Suprapubic skin (tissue), 4 donors: ENCODE measurements around the gene CCDC87. TPM values are rescaled to one million over a fixed set of nuclear protein-coding genes. Genes with fewer than 3 reads are reported as not detected.
A peak's percentile ranks its signal among the peaks of the same experiment; 100 is the strongest.

Source experiments
- DNase-seq, 2 donors: peaks; one replicate each; pipeline ENCODE4 v3.0.0-alpha.2; 2019; ENCODE audit warnings: low spot score in 2 of 2
- H3K27ac ChIP-seq: fragments of 200-600 bp; sonication (generic); one replicate; pipeline ENCODE4 v1.5.1; 2019
- H3K27me3 ChIP-seq: fragments of 200-600 bp; sonication (generic); one replicate; pipeline ENCODE4 v1.5.1; 2019
- H3K36me3 ChIP-seq: fragments of 200-600 bp; sonication (generic); one replicate; pipeline ENCODE4 v1.5.1; 2019
- H3K4me1 ChIP-seq: fragments of 200-600 bp; sonication (generic); one replicate; pipeline ENCODE4 v1.5.1; 2019
- H3K4me3 ChIP-seq: fragments of 200-600 bp; sonication (generic); one replicate; pipeline ENCODE4 v1.5.1; 2019; ENCODE audit warnings: mild to moderate bottlenecking
- H3K9me3 ChIP-seq: fragments of 200-600 bp; sonication (generic); one replicate; pipeline ENCODE4 v1.5.1; 2019
- EP300 ChIP-seq: sonication (generic); formaldehyde crosslinking; IDR thresholded peaks from one replicate; pipeline ENCODE4 v1.6.1; 2017; ENCODE audit warnings: antibody characterized with exemption
- POLR2A ChIP-seq, 2 donors: fragments of 450-650 bp; IDR thresholded peaks; one replicate each; pipeline ENCODE4 v1.6.1; 2017; ENCODE audit warnings: antibody characterized with exemption in 2 of 2, mild to moderate bottlenecking in 2 of 2, moderate library complexity in 2 of 2
- POLR2AphosphoS5 ChIP-seq, 3 donors: sonication (generic); formaldehyde crosslinking; IDR thresholded peaks; one replicate each; pipeline ENCODE4 v1.6.1; 2017; ENCODE audit warnings: antibody characterized with exemption in 3 of 3
- WGBS: methylation state at CpG from one replicate; pipeline ENCODE4 v1.1.5; 2018; 5-methylcytosine and 5-hydroxymethylcytosine counted together
- total RNA-seq, 4 donors: library from RNA; depleted of rRNA; stranded (reverse); fragments of >200 nt; gene quantifications; one replicate each; pipeline ENCODE4 v1.1.0, GENCODE V29; 2016
- TF ChIP-seq, protein P1 (sequence below), 2 donors: fragments of 200-600 bp in 1 of 2; fragments of 450-650 bp in 1 of 2; sonication (generic) in 1 of 2; IDR thresholded peaks; one replicate each; pipeline ENCODE4 v1.5.1; 2016 to 2019; ENCODE audit warnings: antibody characterized with exemption in 2 of 2, mild to moderate bottlenecking in 1 of 2, moderate library complexity in 1 of 2

The CCDC87 gene
- total RNA-seq, 4 donors from 2014 or later: 0.30 to 0.55 TPM; not detected in 2

DNA sequence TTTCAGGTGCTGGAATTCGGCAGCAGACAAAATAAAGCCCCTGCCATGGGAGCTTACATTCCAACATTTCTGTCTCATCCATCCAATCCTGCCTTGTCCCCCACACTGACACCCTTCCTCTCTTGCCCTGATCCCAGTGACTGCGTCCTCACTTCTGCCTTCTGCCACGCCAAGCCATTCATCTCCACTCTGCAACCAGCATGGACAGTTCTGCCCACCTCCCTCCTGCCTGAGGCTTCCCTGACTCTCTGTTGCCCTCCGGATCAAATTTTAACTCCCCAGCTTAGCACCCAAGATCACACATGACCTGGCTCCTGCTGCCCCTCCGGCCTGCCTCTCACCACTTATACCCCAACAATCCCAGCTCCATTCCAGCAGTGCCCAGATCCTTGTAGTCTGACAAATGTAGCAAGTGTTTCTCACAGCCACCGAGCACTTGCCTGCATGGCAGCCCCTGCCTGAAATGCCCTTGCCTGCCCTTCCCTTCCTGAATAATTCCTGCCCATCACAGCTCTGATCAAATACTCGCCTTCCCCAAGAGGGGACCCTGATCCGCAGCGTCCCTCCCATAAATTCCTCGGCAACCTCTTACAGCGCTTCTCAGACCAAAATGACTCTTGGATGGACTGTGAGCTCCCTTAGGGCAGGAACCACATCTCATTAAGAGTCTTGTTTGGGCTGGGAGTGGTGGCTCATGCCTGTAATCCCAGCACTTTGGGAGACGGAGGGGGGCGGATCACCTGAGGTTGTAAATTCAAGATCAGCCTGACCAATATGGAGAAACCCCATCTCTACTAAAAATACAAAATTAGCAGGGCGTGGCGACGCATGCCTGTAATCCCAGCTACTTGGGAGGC, 43.9 kb downstream of the CCDC87 start:
- peaks cover 23% of the 10 kb centered on the region for H3K4me1 ChIP-seq
- DNase-seq: no peak
- no peaks in the 10 kb centered on the region for H3K27me3 ChIP-seq
- no peaks in the 10 kb centered on the region for H3K9me3 ChIP-seq
- H3K36me3 ChIP-seq: no peaks in the 10 kb centered on the region
- TF ChIP-seq, protein P1, sequence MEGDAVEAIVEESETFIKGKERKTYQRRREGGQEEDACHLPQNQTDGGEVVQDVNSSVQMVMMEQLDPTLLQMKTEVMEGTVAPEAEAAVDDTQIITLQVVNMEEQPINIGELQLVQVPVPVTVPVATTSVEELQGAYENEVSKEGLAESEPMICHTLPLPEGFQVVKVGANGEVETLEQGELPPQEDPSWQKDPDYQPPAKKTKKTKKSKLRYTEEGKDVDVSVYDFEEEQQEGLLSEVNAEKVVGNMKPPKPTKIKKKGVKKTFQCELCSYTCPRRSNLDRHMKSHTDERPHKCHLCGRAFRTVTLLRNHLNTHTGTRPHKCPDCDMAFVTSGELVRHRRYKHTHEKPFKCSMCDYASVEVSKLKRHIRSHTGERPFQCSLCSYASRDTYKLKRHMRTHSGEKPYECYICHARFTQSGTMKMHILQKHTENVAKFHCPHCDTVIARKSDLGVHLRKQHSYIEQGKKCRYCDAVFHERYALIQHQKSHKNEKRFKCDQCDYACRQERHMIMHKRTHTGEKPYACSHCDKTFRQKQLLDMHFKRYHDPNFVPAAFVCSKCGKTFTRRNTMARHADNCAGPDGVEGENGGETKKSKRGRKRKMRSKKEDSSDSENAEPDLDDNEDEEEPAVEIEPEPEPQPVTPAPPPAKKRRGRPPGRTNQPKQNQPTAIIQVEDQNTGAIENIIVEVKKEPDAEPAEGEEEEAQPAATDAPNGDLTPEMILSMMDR (IDR thresholded peaks at IDR 0.05): no peak
- TF ChIP-seq POLR2A (IDR thresholded peaks at IDR 0.05) (no peak), POLR2AphosphoS5 (IDR thresholded peaks at IDR 0.05) (no peak), EP300 (no peak)
- WGBS: 52% methylated on average over 16 of the region's 16 CpGs
- no peak overlapping the region for H3K27ac ChIP-seq
- no peak overlapping the region for H3K4me3 ChIP-seq

DNA sequence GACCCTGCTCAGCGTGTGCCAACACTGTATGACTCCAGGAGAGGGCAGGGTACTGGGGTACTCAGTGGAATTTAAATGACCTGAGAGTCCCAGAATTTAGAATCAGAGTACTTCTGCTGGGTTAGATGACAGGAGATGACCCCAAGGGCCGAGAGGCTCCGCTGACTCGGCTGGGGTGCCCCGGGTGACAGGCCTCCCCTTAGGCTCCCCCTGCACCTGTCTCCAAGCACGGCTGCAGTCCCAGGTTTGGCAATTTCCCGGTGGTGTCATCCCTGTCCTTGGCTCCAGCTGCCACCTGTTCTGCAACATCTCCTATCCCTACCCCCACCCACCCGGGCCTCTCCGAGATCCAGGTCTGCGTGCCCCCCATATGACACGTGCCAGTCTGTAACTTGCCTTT, 44.8 kb downstream of the CCDC87 start:
- no peak for TF ChIP-seq POLR2A (IDR thresholded peaks at IDR 0.05)
- TF ChIP-seq EP300: no peak
- TF ChIP-seq, protein P1 (IDR thresholded peaks at IDR 0.05): no peak
- TF ChIP-seq POLR2AphosphoS5 (IDR thresholded peaks at IDR 0.05): no peak
- WGBS: 32% methylated on average over 11 of the region's 11 CpGs
- DNase-seq: no peak
- Histone ChIP-seq H3K4me3 (no peak overlapping the region), H3K36me3 (peaks cover 4% of the 10 kb centered on the region), H3K27me3 (no peaks in the 10 kb centered on the region), H3K4me1 (peaks cover 30% of the 10 kb centered on the region), H3K9me3 (no peaks in the 10 kb centered on the region), H3K27ac (no peak overlapping the region)

GRCh38 chr11:66547662-66548009, 45.2 kb downstream of the CCDC87 start:
- Histone ChIP-seq H3K4me3 (no peak overlapping the region), H3K27me3 (no peaks in the 10 kb centered on the region), H3K27ac (no peak overlapping the region), H3K36me3 (peaks cover 8% of the 10 kb centered on the region), H3K9me3 (no peaks in the 10 kb centered on the region), H3K4me1 (peaks cover 32% of the 10 kb centered on the region)
- DNase-seq: no peak
- WGBS: 67% methylated on average over 3 of the region's 5 CpGs
- TF ChIP-seq EP300 (no peak), POLR2AphosphoS5 (IDR thresholded peaks at IDR 0.05) (no peak), POLR2A (IDR thresholded peaks at IDR 0.05) (no peak)
- TF ChIP-seq, protein P1 (IDR thresholded peaks at IDR 0.05): no peak

- no peaks in the 10 kb centered on the region for H3K9me3 ChIP-seq
- 48% methylated on average over 6 of the region's 18 CpGs for WGBS
- H3K36me3 ChIP-seq: peaks cover 13% of the 10 kb centered on the region
- H3K4me1 ChIP-seq: peaks cover 36% of the 10 kb centered on the region
- no peaks in the 10 kb centered on the region for H3K27me3 ChIP-seq
- H3K27ac ChIP-seq: no peak overlapping the region
- TF ChIP-seq EP300 (no peak), POLR2AphosphoS5 (IDR thresholded peaks at IDR 0.05) (no peak), POLR2A (IDR thresholded peaks at IDR 0.05) (no peak)
- TF ChIP-seq, protein P1 (IDR thresholded peaks at IDR 0.05): no peak
- no peak for DNase-seq
- peak overlapping the region; percentile 73 for H3K4me3 ChIP-seq
Measured at GRCh38 chr11:66546966-66547661, 45.7 kb downstream of the CCDC87 start.

- Histone ChIP-seq H3K36me3 (peaks cover 17% of the 10 kb centered on the region), H3K27ac (peak within 1 kb of the TSS; percentile 53), H3K4me3 (peak within 1 kb of the TSS; percentile 73), H3K27me3 (no peaks in the 10 kb centered on the region), H3K4me1 (peaks cover 36% of the 10 kb centered on the region), H3K9me3 (no peaks in the 10 kb centered on the region)
- no peak for DNase-seq
- TF ChIP-seq POLR2A (IDR thresholded peaks at IDR 0.05) (no peak), POLR2AphosphoS5 (IDR thresholded peaks at IDR 0.05) (no peak), EP300 (no peak)
- TF ChIP-seq, protein P1 (IDR thresholded peaks at IDR 0.05): no peak
- 0% methylated on average over 21 of the region's 37 CpGs for WGBS
Measured at GRCh38 chr11:66546368-66546965, 46.4 kb downstream of the CCDC87 start, which contains the start of gene ACTN3. Gene ACTN3, plus strand, starts transcription at chr11:66546903. Its CDS starts 35 bp downstream, at chr11:66546938.
